H9 (cell line): ENCODE results near the gene HIP1. TPM values are rescaled to one million over a fixed set of nuclear protein-coding genes. Genes with fewer than 3 reads are reported as not detected.

Experiments used
- DNase-seq: peaks from one replicate; pipeline ENCODE4 v3.0.0-alpha.2; 2017
- H2AFZ ChIP-seq: one replicate; pipeline ENCODE4 v1.6.1; 2013; ENCODE audit warnings: mild to moderate bottlenecking, low read length, control low read depth, moderate library complexity
- H2AK5ac ChIP-seq: 2 replicates; pipeline ENCODE4 v1.6.1; 2013; ENCODE audit warnings: low read length, control low read depth, mixed read lengths; ENCODE audit not compliant: insufficient read length
- H2BK120ac ChIP-seq: one replicate; pipeline ENCODE4 v1.6.1; 2013; ENCODE audit warnings: low read depth, mild to moderate bottlenecking, low read length, control low read depth, inconsistent platforms; ENCODE audit not compliant: poor library complexity, severe bottlenecking
- H2BK12ac ChIP-seq: 2 replicates; pipeline ENCODE4 v1.6.1; 2013; ENCODE audit warnings: low read length, control low read depth, mixed read lengths, low read depth; ENCODE audit not compliant: insufficient read length
- H2BK15ac ChIP-seq: 2 replicates; pipeline ENCODE4 v1.6.1; 2013; ENCODE audit warnings: low read depth, low read length, control low read depth
- H2BK20ac ChIP-seq: one replicate; pipeline ENCODE4 v1.6.1; 2013; ENCODE audit warnings: low read depth, mild to moderate bottlenecking, low read length, control low read depth, inconsistent platforms; ENCODE audit not compliant: poor library complexity, severe bottlenecking
- H2BK5ac ChIP-seq: 2 replicates; pipeline ENCODE4 v1.6.1; 2013; ENCODE audit warnings: low read length, control low read depth, mixed read lengths; ENCODE audit not compliant: insufficient read length
- H3K14ac ChIP-seq: 2 replicates; pipeline ENCODE4 v1.6.1; 2013; ENCODE audit warnings: low read length, control low read depth; ENCODE audit not compliant: insufficient read depth
- H3K18ac ChIP-seq: 2 replicates; pipeline ENCODE4 v1.6.1; 2013; ENCODE audit warnings: low read depth, mild to moderate bottlenecking, mixed read lengths, low read length, control low read depth; ENCODE audit not compliant: insufficient read length
- H3K23ac ChIP-seq: 2 replicates; pipeline ENCODE4 v1.6.1; 2013; ENCODE audit warnings: low read length, control low read depth, mixed read lengths, low read depth; ENCODE audit not compliant: insufficient read length
- H3K23me2 ChIP-seq: 2 replicates; pipeline ENCODE4 v1.6.1; 2013; ENCODE audit warnings: low read depth, mild to moderate bottlenecking, mixed read lengths, low read length, control low read depth; ENCODE audit not compliant: insufficient read length, poor library complexity, severe bottlenecking
- H3K27ac ChIP-seq: 2 replicates; pipeline ENCODE4 v1.5.1; 2013; ENCODE audit warnings: low read length, control low read depth, mixed read lengths, low read depth; ENCODE audit not compliant: insufficient read length
- H3K27me3 ChIP-seq: 2 replicates; pipeline ENCODE4 v1.6.1; 2013; ENCODE audit warnings: low read length, control low read depth, inconsistent platforms; ENCODE audit not compliant: insufficient read depth
- H3K4ac ChIP-seq: 2 replicates; pipeline ENCODE4 v1.6.1; 2013; ENCODE audit warnings: low read depth, mild to moderate bottlenecking, control low read depth, inconsistent platforms, low read length, moderate library complexity
- H3K4me1 ChIP-seq: 2 replicates; pipeline ENCODE4 v1.6.1; 2013; ENCODE audit warnings: low read length, control low read depth, inconsistent platforms; ENCODE audit not compliant: insufficient read depth
- H3K4me2 ChIP-seq: 2 replicates; pipeline ENCODE4 v1.6.1; 2013; ENCODE audit warnings: low read length, control low read depth, mixed read lengths; ENCODE audit not compliant: insufficient read length, insufficient read depth
- H3K56ac ChIP-seq: 2 replicates; pipeline ENCODE4 v1.6.1; 2013; ENCODE audit warnings: low read depth, mild to moderate bottlenecking, mixed read lengths, low read length, control low read depth; ENCODE audit not compliant: insufficient read length
- H3K79me1 ChIP-seq: 2 replicates; pipeline ENCODE4 v1.6.1; 2013; ENCODE audit warnings: low read depth, mild to moderate bottlenecking, moderate library complexity, low read length, control low read depth, inconsistent platforms; ENCODE audit not compliant: insufficient read depth, poor library complexity, severe bottlenecking
- H3K79me2 ChIP-seq: 2 replicates; pipeline ENCODE4 v1.6.1; 2013; ENCODE audit warnings: low read length, control low read depth, inconsistent platforms; ENCODE audit not compliant: insufficient read depth
- H3K9ac ChIP-seq: 2 replicates; pipeline ENCODE4 v1.6.1; 2013; ENCODE audit warnings: low read length, control low read depth, mixed read lengths; ENCODE audit not compliant: insufficient read length; ENCODE audit errors: extremely low read depth
- H3K9me3 ChIP-seq: one replicate; pipeline ENCODE4 v1.6.1; 2013; ENCODE audit warnings: low read depth, low read length, inconsistent platforms; ENCODE audit not compliant: control insufficient read depth
- H3T11ph ChIP-seq: one replicate; pipeline ENCODE4 v1.6.1; 2013; ENCODE audit warnings: mild to moderate bottlenecking, low read length, control low read depth, inconsistent platforms
- H4K20me1 ChIP-seq: one replicate; pipeline ENCODE4 v1.6.1; 2013; ENCODE audit not compliant: control insufficient read depth, insufficient read length, insufficient read depth
- H4K5ac ChIP-seq: 2 replicates; pipeline ENCODE4 v1.6.1; 2013; ENCODE audit warnings: low read depth, mild to moderate bottlenecking, mixed read lengths, low read length, control low read depth; ENCODE audit not compliant: insufficient read length
- H4K8ac ChIP-seq: replicated peaks from 2 replicates; pipeline ENCODE4 v1.6.1; 2013; ENCODE audit warnings: low read length, control low read depth, mixed read lengths, low read depth; ENCODE audit not compliant: insufficient read length
- H4K91ac ChIP-seq: 2 replicates; pipeline ENCODE4 v1.6.1; 2013; ENCODE audit warnings: low read depth, mild to moderate bottlenecking, moderate library complexity, mixed read lengths, low read length, control low read depth; ENCODE audit not compliant: insufficient read length
- H3K27ac Mint-ChIP-seq, 3 experiments: 2 replicates in 2 of 3; 3 replicates in 1 of 3; pipeline ENCODE4 v1.8.0; 2020 to 2021; ENCODE audit warnings: mixed read lengths in 3 of 3, mild to moderate bottlenecking in 1 of 3, moderate library complexity in 1 of 3
- H3K27me3 Mint-ChIP-seq: 2 replicates; pipeline ENCODE4 v1.8.0; 2021; ENCODE audit warnings: low read depth, mild to moderate bottlenecking, moderate library complexity, mixed read lengths
- H3K36me3 Mint-ChIP-seq, 3 experiments: 2 replicates in 2 of 3; 3 replicates in 1 of 3; pipeline ENCODE4 v1.8.0; 2020 to 2021; ENCODE audit warnings: low read depth in 3 of 3, mixed read lengths in 3 of 3; ENCODE audit not compliant: insufficient read depth in 1 of 3
- H3K4me1 Mint-ChIP-seq, 2 experiments: 2 replicates each; pipeline ENCODE4 v1.8.0; 2020; ENCODE audit warnings: mixed read lengths in 2 of 2
- H3K4me3 Mint-ChIP-seq, 2 experiments: 2 replicates in 1 of 2; 3 replicates in 1 of 2; pipeline ENCODE4 v1.8.0; 2020 to 2021; ENCODE audit warnings: mild to moderate bottlenecking in 2 of 2, mixed read lengths in 2 of 2, moderate library complexity in 1 of 2
- H3K9me3 Mint-ChIP-seq, 2 experiments: 2 replicates in 1 of 2; 3 replicates in 1 of 2; pipeline ENCODE4 v1.8.0; 2020; ENCODE audit warnings: mild to moderate bottlenecking in 2 of 2, mixed read lengths in 2 of 2, moderate library complexity in 1 of 2
- WGBS: extraction: QIAGEN DNeasy Blood & Tissue Kit; methylation state at CpG from one replicate; pipeline ENCODE4 v1.1.7; 2013; ENCODE audit warnings: missing lambda C conversion rate, low lambda C conversion rate, mixed read lengths; ENCODE audit not compliant: insufficient read length; ENCODE audit errors: extremely low coverage; 5-methylcytosine and 5-hydroxymethylcytosine counted together
- total RNA-seq: library from RNA; stranded (reverse); gene quantifications from 2 replicates; pipeline ENCODE4 v1.2.1, GENCODE V29; 2021
- TF ChIP-seq, protein P1 (sequence below): fragments of 200-600 bp; sonication (generic); conservative IDR thresholded peaks from 3 replicates; pipeline ENCODE4 v1.8.0; 2021; ENCODE audit warnings: antibody characterized with exemption, mild to moderate bottlenecking

HIP1 gene
- total RNA-seq, 1 experiment from 2014 or later = 87.5 TPM

DNA sequence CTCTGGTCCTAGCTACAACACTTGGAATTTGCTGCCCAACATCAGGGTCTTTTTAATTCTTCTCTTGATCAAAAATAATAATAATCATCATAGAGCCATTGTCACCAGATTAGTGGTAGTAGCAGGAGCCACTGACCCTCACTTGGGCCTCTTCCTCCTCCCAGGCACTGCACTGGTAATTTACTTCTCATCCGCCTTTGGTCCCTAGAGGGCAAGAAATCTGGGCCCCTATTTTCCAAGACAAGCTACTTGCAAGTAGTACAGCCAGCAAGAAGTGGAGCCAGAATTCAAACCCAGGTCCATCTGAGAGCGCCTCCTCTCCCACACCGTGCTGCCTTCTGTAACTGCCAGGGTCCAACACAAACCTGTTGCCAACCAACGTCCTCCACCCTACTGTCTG lies 125.4 kb downstream of the HIP1 start:
- H4K8ac ChIP-seq = no peak overlapping the region
- no peaks in the 10 kb centered on the region for H4K20me1 ChIP-seq
- H3K23me2 ChIP-seq = peaks cover 2% of the 10 kb centered on the region
- Mint-ChIP-seq H3K4me3 (no peak overlapping the region), H3K27ac (peak overlapping the region in 1 of 3 experiments; percentile 77; a peak in 4 of 7 replicates), H3K27me3 (no peaks in the 10 kb centered on the region), H3K4me1 (peaks cover 10 to 14% of the 10 kb centered on the region in 2 experiments; a peak in 3 of 4 replicates), H3K36me3 (peaks cover 4 to 25% (median 17%) of the 10 kb centered on the region in 3 experiments; a peak in 6 of 7 replicates), H3K9me3 (no peaks in the 10 kb centered on the region)
- no peaks in the 10 kb centered on the region for H3K27me3 ChIP-seq
- no peak overlapping the region for H2BK12ac ChIP-seq
- no peak for DNase-seq
- H3K14ac ChIP-seq = no peak overlapping the region
- H2AFZ ChIP-seq = no peak overlapping the region
- H3K9me3 ChIP-seq = no peaks in the 10 kb centered on the region
- TF ChIP-seq, protein P1, sequence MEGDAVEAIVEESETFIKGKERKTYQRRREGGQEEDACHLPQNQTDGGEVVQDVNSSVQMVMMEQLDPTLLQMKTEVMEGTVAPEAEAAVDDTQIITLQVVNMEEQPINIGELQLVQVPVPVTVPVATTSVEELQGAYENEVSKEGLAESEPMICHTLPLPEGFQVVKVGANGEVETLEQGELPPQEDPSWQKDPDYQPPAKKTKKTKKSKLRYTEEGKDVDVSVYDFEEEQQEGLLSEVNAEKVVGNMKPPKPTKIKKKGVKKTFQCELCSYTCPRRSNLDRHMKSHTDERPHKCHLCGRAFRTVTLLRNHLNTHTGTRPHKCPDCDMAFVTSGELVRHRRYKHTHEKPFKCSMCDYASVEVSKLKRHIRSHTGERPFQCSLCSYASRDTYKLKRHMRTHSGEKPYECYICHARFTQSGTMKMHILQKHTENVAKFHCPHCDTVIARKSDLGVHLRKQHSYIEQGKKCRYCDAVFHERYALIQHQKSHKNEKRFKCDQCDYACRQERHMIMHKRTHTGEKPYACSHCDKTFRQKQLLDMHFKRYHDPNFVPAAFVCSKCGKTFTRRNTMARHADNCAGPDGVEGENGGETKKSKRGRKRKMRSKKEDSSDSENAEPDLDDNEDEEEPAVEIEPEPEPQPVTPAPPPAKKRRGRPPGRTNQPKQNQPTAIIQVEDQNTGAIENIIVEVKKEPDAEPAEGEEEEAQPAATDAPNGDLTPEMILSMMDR = no peak
- no peak overlapping the region for H4K5ac ChIP-seq
- no peak overlapping the region for H2BK120ac ChIP-seq
- no peak overlapping the region for H3K56ac ChIP-seq
- WGBS = no CpG with 5 or more reads among the region's 4 CpGs
- H3K23ac ChIP-seq = no peak overlapping the region
- H4K91ac ChIP-seq = no peak overlapping the region
- H3K4me1 ChIP-seq = no peaks in the 10 kb centered on the region
- H3K9ac ChIP-seq = no peak overlapping the region
- H3K79me2 ChIP-seq = no peaks in the 10 kb centered on the region
- no peak overlapping the region for H2BK15ac ChIP-seq
- no peak overlapping the region for H2BK20ac ChIP-seq
- H3K4ac ChIP-seq = no peak overlapping the region
- no peak overlapping the region for H3K18ac ChIP-seq
- no peak overlapping the region for H3T11ph ChIP-seq
- no peak overlapping the region for H2AK5ac ChIP-seq
- H3K4me2 ChIP-seq = no peak overlapping the region
- H2BK5ac ChIP-seq = no peak overlapping the region
- no peak overlapping the region for H3K27ac ChIP-seq
- no peaks in the 10 kb centered on the region for H3K79me1 ChIP-seq
